ENCODE results near the gene COL5A1.

Gene COL5A1

DNA sequence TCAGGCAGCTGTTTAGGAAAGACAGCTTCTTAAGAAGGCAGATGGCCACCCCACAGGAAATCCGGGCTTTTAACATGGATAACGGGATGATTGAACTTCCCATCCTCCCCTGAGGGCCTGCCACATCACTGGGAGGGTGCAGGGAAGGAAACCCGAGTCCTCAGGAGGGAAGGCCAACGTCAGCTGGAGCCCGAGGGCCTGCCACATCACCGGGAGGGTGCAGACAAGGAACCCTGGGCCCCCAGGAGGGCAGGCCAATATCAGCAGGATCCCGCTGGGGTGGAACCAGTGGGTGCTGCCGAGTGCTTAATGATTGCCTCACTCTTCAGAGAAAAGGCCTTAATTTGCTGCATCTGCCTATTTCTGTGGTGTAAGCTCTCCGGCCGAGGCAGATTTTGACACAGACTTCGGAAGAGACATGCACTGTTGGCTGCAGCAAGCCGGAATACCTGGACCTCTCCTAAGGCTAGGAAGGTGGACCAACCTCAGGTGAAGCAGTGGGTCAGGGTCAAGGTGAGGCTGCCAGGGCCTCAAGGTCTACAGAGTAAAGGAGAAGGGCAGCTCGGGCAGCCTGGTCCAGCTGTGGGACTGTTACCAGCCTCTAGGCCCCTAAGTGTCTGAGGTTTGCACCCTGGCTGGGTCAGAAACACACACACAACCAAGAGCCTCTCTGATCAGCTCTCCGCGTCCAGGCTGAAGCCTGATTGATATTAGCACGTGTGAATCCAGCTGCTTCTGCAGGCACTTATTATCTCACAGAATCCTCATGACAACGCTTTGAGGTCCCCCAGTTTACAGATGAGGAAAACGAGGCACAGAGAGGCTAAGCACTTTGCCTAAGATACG, 14.8 kb upstream of the COL5A1 start:
- no peak for DNase-seq

- DNase-seq = no peak
These were observed 13.9 kb upstream of the COL5A1 start for GRCh38 chr9:134627417-134628353.

DNA sequence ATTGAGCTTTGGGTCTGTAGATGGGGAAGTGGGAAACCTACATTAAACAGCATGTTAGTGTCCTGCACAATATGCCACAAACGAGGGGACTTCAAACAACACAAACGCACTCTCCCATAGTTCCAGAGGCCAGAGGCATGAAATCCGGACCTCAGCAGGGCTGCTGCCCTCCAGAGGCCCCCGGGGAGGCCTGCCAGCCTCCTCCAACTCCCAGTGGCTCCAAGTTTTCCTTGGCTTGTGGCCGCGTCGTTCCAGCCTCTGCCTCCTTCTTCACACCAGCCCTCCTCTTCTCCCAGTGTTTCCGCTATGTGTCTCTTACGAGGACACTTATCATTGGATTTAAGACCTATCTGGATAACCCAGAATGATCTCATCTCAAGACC, 13.3 kb upstream of the COL5A1 start:
- no peak for DNase-seq

- DNase-seq = no peak
These were observed 12.5 kb upstream of the COL5A1 start for GRCh38 chr9:134629061-134629585.

GRCh38 chr9:134629586-134630392, 11.8 kb upstream of the COL5A1 start:
- DNase-seq = no peak

DNA sequence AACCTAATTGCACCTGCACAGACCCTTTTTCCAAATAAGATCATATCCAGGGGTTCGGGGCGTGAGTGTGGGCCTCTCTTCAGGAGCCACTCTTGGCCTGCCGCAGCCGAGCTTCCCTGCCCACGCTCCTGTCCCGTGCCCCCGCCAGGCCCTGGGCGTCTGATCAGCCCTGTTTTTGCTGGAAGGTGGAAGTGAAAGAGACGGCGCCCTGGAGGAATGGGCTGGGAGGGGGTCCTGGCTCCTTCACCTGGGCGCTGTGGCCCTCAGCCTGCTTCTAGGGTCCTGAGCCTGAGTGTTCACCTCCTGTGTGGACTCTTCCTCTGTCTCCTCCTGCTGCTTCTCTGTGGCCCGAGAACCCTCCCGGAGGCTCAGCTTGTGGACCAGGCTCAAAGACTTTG, 11.2 kb upstream of the COL5A1 start:
- no peak for DNase-seq

- DNase-seq = no peak
These were observed 10.7 kb upstream of the COL5A1 start for GRCh38 chr9:134630861-134631260.

GRCh38 chr9:134631881-134632280, 9.7 kb upstream of the COL5A1 start:
- DNase-seq = no peak

DNA sequence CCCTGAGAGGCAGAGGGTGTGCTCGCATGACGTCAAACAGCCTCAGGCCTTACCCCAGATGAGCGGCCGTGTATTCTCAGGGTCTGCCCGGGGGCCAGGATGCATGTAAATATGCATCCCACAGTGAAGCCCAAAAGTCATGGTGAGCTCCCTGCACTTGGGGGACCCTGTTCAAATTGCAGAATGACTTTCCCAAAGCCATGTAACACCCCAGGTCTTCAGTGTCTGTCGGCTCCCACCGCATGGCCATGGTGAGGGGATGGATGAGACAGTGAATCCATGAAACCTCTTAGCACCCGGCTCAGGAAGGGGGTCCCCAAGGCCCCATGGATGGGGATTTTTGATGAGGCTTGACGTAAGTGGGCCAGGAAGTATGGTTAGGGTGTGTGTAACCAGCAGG, 9.3 kb upstream of the COL5A1 start:
- DNase-seq = no peak

GRCh38 chr9:134633362-134634142, 8.1 kb upstream of the COL5A1 start:
- DNase-seq = no peak

DNA sequence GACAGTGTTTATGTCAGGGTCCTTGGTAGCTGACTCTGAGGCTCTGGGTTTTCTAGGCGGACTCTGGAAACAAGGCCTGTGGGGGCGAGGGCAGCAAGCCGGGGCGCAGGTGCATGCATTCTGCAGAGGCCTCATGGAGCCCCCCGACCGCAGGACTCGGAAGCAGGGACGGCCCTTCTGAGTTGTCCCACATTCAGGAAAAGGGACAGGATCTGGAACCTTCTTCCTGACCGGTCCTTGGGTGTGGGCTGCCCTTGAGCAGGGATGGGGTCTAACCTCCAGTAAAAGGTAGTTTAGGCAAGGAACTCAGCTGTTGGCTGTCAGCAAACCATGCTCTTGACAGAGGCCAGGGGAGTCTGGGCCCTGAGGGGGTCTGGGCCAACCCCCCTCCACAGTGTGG, 7.4 kb upstream of the COL5A1 start:
- no peak for DNase-seq

- no peak for DNase-seq
These were observed 6.9 kb upstream of the COL5A1 start for GRCh38 chr9:134634667-134635230.

GRCh38 chr9:134635351-134636148, 6.1 kb upstream of the COL5A1 start:
- DNase-seq = no peak

DNA sequence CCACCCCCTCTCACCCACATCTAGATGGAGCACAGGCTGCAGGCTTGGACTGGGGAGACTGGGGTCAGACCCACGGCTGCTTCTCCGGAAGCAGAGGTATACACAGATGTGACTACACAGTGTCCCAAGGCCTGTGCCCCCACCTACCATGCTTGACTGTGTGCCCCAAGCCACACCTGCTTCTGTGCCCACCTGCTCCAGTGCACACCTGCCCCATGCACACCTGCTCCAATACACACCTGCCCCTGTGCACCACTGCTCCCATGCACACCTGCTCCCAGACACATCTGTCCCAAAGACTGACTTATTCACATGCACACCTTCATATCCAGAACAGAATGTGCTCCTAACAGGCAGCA, 5.5 kb upstream of the COL5A1 start:
- no peak for DNase-seq

DNA sequence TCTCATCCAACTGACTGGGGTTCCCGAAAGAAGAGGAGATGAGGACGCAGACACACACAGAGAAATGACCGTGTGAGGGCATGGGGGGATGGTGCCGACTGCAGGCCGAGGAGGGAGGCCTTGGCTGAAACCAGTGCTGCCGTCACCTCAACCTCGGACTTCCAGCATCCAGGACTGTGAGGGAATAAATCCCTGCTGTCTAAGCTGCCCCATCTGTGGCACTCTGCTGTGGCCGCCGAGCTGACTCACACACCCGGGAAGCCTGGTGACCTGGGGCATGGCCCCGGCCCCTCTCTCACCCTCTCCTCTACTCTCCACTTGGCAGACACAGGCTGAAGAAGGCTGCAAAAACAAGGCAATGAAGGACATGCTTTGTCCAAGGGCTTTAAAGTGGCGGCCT, 4.4 kb upstream of the COL5A1 start:
- no peak for DNase-seq

- no peak for DNase-seq
These were observed 3.7 kb upstream of the COL5A1 start for GRCh38 chr9:134637696-134638501.

DNA sequence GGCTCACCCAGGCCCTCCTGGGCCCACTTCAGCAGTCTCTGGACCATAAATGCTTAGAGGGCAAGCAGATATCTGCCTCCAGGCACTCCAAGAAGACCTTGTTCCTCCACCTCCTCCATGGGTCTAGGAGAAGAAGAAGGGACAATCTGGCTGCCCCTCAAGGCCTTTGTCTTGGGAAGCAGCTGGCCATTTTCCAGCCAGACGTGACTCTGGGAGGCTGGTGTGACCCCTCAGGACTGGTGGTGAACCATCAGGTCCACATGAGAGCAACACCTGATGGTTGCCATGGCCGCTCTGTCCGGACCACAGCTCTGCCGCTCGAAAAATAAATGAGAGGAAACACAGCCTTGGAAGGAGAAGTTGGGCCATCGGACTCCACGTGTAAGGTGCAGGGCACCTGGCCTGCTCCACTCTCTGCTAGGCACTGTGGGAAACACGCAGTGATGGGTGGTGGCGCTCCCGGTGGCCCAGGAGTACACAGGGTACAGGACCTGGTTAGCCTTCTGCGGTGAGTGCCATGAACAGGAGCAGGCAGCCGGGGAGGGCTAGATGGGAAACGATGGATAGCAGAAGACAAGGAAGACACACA, 3.0 kb upstream of the COL5A1 start:
- no peak for DNase-seq

DNA sequence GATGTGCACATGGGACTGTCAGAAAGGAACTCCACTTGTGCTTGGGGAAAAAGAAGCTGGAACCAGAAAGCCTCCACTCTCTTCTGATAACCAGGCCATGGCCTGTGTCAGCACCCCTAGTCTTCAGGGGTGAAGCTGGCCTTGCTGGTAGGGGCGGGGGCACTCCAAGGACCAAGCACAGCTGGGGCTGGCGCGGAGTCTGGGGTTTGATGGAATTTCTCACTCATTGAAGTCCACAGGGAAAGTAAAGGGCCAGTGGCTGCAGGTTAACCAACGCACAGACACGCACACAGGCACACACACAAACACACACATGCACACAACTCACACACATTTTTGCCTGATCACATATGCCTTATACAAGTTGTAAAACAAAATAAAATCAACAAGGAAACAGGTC, 1.6 kb upstream of the COL5A1 start:
- DNase-seq = no peak

DNA sequence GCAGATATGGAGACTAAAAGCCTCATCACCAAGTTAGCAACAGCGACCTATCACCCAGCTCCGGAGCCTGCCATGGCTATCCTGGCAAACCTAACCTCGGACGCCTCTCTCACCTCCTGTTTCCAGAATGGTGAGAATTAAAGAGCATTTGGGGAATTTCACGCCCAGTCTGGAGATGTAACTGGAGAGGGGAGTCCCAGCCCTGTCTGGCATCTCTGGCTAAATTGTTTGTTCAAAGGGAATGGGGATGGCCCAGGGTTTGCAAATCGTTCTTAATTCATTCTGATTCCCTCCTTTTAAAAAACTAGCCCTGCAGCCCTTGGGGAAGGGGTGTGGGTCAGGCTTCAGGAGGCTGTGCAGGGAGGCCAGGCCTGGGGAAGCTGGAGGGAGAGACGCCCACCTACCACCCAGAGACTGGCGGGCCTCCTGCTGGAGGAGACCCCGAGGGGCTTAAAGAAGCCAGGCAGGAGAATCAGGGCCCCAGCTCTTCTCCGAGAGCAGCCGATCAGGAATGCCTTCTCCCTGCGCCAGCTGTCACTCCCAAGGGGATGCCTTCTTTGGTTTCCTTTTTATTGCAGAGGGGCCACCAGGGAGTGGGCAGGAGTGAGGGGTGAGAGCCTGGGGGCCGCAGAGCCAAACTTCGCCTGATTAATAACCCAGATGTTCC, 964 bp upstream of the COL5A1 start:
- no peak for DNase-seq
